ENCODE measurements around the gene FGF10. TPM values are rescaled to one million over a fixed set of nuclear protein-coding genes. Genes with fewer than 3 reads are reported as not detected.
A peak's percentile ranks its signal among the peaks of the same experiment; 100 is the strongest.

Gene FGF10
- total and polyA plus RNA-seq, 2 donors (not counting 1 experiment from before 2014, with no cell fraction given) = 0.58 to 154 TPM

- Histone ChIP-seq H3K79me2 (ENCODE audit: control insufficient read depth, insufficient read depth, low read length) (no peaks in the 10 kb centered on the region), H3K27me3 (ENCODE audit: control insufficient read depth, insufficient read depth, low read length) (no peaks in the 10 kb centered on the region), H3K9me3 (ENCODE audit: control insufficient read depth, insufficient read depth, low read depth, low read length) (no peaks in the 10 kb centered on the region), H3K27ac (ENCODE audit: insufficient read depth, low read length) (no peak overlapping the region), H2AFZ (ENCODE audit: low read length) (no peak overlapping the region), H3K9ac (ENCODE audit: insufficient read depth, low read length) (no peak overlapping the region), H3K4me3 (replicated peaks in 1 of 4; ENCODE audit: control extremely low read depth in 1 of 4, insufficient read depth in 1 of 4, low read depth in 3 of 4, low read length in 4 of 4) (no peak overlapping the region), H3K4me1 (ENCODE audit: control insufficient read depth, extremely low read depth, insufficient read depth, low read length) (no peaks in the 10 kb centered on the region), H3K4me2 (ENCODE audit: extremely low read depth, insufficient read depth, low read length) (no peak overlapping the region), H4K20me1 (ENCODE audit: control insufficient read depth, extremely low read depth, insufficient read depth, low read length) (no peaks in the 10 kb centered on the region), H3K36me3 (ENCODE audit: control insufficient read depth, insufficient read depth, low read length) (no peaks in the 10 kb centered on the region)
- peak; percentile 11 to 85 for DNase-seq (ENCODE audit: low read depth in 2 of 2)
- no peak for TF ChIP-seq EZH2 (IDR thresholded peaks at IDR 0.05; ENCODE audit: low read length, missing control alignments)
- peak; percentile 57 to 66 for TF ChIP-seq CTCF (conservative IDR thresholded peaks at IDR 0.05 in 1 of 2, IDR thresholded peaks at IDR 0.05 in 1 of 2; ENCODE audit: low read depth in 1 of 2, low read length in 2 of 2)
Measured at GRCh38 chr5:44332285-44332971, 56.8 kb downstream of the FGF10 start.

- H3K27me3 ChIP-seq (ENCODE audit: control insufficient read depth, insufficient read depth, low read length) = no peaks in the 10 kb centered on the region
- H3K4me2 ChIP-seq (ENCODE audit: extremely low read depth, insufficient read depth, low read length) = no peak overlapping the region
- no peaks in the 10 kb centered on the region for H3K36me3 ChIP-seq (ENCODE audit: control insufficient read depth, insufficient read depth, low read length)
- H3K27ac ChIP-seq (ENCODE audit: insufficient read depth, low read length) = no peak overlapping the region
- peak in 1 of 2 donors; percentile 42 for DNase-seq (ENCODE audit: low read depth in 2 of 2)
- no peak overlapping the region for H3K9ac ChIP-seq (ENCODE audit: insufficient read depth, low read length)
- H2AFZ ChIP-seq (ENCODE audit: low read length) = no peak overlapping the region
- H4K20me1 ChIP-seq (ENCODE audit: control insufficient read depth, extremely low read depth, insufficient read depth, low read length) = no peaks in the 10 kb centered on the region
- TF ChIP-seq CTCF (conservative IDR thresholded peaks at IDR 0.05 in 1 of 2, IDR thresholded peaks at IDR 0.05 in 1 of 2; ENCODE audit: low read depth in 1 of 2, low read length in 2 of 2) (no peak), EZH2 (IDR thresholded peaks at IDR 0.05; ENCODE audit: low read length, missing control alignments) (no peak)
- H3K79me2 ChIP-seq (ENCODE audit: control insufficient read depth, insufficient read depth, low read length) = no peaks in the 10 kb centered on the region
- no peaks in the 10 kb centered on the region for H3K4me1 ChIP-seq (ENCODE audit: control insufficient read depth, extremely low read depth, insufficient read depth, low read length)
- no peak overlapping the region for H3K4me3 ChIP-seq (replicated peaks in 1 of 4; ENCODE audit: control extremely low read depth in 1 of 4, insufficient read depth in 1 of 4, low read depth in 3 of 4, low read length in 4 of 4)
- H3K9me3 ChIP-seq (ENCODE audit: control insufficient read depth, insufficient read depth, low read depth, low read length) = no peaks in the 10 kb centered on the region
Measured at GRCh38 chr5:44331471-44332050, 57.7 kb downstream of the FGF10 start.

GRCh38 chr5:44329716-44330115 is 59.5 kb downstream of the FGF10 start:
- DNase-seq (ENCODE audit: low read depth in 2 of 2) = no peak
- H3K9ac ChIP-seq (ENCODE audit: insufficient read depth, low read length) = no peak overlapping the region
- H3K27ac ChIP-seq (ENCODE audit: insufficient read depth, low read length) = no peak overlapping the region
- no peak overlapping the region for H2AFZ ChIP-seq (ENCODE audit: low read length)
- no peak for TF ChIP-seq CTCF (conservative IDR thresholded peaks at IDR 0.05 in 1 of 2, IDR thresholded peaks at IDR 0.05 in 1 of 2; ENCODE audit: low read depth in 1 of 2, low read length in 2 of 2)
- TF ChIP-seq EZH2 (IDR thresholded peaks at IDR 0.05; ENCODE audit: low read length, missing control alignments) = no peak
- H3K79me2 ChIP-seq (ENCODE audit: control insufficient read depth, insufficient read depth, low read length) = no peaks in the 10 kb centered on the region
- no peak overlapping the region for H3K4me3 ChIP-seq (replicated peaks in 1 of 4; ENCODE audit: control extremely low read depth in 1 of 4, insufficient read depth in 1 of 4, low read depth in 3 of 4, low read length in 4 of 4)
- H3K27me3 ChIP-seq (ENCODE audit: control insufficient read depth, insufficient read depth, low read length) = no peaks in the 10 kb centered on the region
- H4K20me1 ChIP-seq (ENCODE audit: control insufficient read depth, extremely low read depth, insufficient read depth, low read length) = no peaks in the 10 kb centered on the region
- no peaks in the 10 kb centered on the region for H3K36me3 ChIP-seq (ENCODE audit: control insufficient read depth, insufficient read depth, low read length)
- no peak overlapping the region for H3K4me2 ChIP-seq (ENCODE audit: extremely low read depth, insufficient read depth, low read length)
- no peaks in the 10 kb centered on the region for H3K9me3 ChIP-seq (ENCODE audit: control insufficient read depth, insufficient read depth, low read depth, low read length)
- H3K4me1 ChIP-seq (ENCODE audit: control insufficient read depth, extremely low read depth, insufficient read depth, low read length) = no peaks in the 10 kb centered on the region

Measured in fibroblast of lung (primary cell).